ENCODE measurements around the gene ANKRD65.
A peak's percentile ranks its signal among the peaks of the same experiment; 100 is the strongest.

ANKRD65 gene

GRCh38 chr1:1442069-1442770 lies 21.1 kb upstream of the ANKRD65 start:
- H3K4me3 ChIP-seq (ENCODE audit: low read length) = no peak overlapping the region
- TF ChIP-seq, protein P1, sequence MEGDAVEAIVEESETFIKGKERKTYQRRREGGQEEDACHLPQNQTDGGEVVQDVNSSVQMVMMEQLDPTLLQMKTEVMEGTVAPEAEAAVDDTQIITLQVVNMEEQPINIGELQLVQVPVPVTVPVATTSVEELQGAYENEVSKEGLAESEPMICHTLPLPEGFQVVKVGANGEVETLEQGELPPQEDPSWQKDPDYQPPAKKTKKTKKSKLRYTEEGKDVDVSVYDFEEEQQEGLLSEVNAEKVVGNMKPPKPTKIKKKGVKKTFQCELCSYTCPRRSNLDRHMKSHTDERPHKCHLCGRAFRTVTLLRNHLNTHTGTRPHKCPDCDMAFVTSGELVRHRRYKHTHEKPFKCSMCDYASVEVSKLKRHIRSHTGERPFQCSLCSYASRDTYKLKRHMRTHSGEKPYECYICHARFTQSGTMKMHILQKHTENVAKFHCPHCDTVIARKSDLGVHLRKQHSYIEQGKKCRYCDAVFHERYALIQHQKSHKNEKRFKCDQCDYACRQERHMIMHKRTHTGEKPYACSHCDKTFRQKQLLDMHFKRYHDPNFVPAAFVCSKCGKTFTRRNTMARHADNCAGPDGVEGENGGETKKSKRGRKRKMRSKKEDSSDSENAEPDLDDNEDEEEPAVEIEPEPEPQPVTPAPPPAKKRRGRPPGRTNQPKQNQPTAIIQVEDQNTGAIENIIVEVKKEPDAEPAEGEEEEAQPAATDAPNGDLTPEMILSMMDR (IDR thresholded peaks at IDR 0.05; ENCODE audit: insufficient read depth, low read depth, low read length, missing control alignments) = no peak
- no peak for DNase-seq (ENCODE audit: low read depth)

GRCh38 chr1:1441002-1441888 lies 20.2 kb upstream of the ANKRD65 start:
- TF ChIP-seq, protein P1 (IDR thresholded peaks at IDR 0.05; ENCODE audit: insufficient read depth, low read depth, low read length, missing control alignments) = peak; percentile 93
- DNase-seq (ENCODE audit: low read depth) = no peak
- H3K4me3 ChIP-seq (ENCODE audit: low read length) = no peak overlapping the region

- no peak overlapping the region for H3K4me3 ChIP-seq (ENCODE audit: low read length)
- TF ChIP-seq, protein P1 (IDR thresholded peaks at IDR 0.05; ENCODE audit: insufficient read depth, low read depth, low read length, missing control alignments) = no peak
- no peak for DNase-seq (ENCODE audit: low read depth)
Measured at GRCh38 chr1:1440262-1441001, 19.4 kb upstream of the ANKRD65 start.

GRCh38 chr1:1439546-1440261 lies 18.6 kb upstream of the ANKRD65 start:
- DNase-seq (ENCODE audit: low read depth) = no peak
- TF ChIP-seq, protein P1 (IDR thresholded peaks at IDR 0.05; ENCODE audit: insufficient read depth, low read depth, low read length, missing control alignments) = no peak
- H3K4me3 ChIP-seq (ENCODE audit: low read length) = no peak overlapping the region

DNA sequence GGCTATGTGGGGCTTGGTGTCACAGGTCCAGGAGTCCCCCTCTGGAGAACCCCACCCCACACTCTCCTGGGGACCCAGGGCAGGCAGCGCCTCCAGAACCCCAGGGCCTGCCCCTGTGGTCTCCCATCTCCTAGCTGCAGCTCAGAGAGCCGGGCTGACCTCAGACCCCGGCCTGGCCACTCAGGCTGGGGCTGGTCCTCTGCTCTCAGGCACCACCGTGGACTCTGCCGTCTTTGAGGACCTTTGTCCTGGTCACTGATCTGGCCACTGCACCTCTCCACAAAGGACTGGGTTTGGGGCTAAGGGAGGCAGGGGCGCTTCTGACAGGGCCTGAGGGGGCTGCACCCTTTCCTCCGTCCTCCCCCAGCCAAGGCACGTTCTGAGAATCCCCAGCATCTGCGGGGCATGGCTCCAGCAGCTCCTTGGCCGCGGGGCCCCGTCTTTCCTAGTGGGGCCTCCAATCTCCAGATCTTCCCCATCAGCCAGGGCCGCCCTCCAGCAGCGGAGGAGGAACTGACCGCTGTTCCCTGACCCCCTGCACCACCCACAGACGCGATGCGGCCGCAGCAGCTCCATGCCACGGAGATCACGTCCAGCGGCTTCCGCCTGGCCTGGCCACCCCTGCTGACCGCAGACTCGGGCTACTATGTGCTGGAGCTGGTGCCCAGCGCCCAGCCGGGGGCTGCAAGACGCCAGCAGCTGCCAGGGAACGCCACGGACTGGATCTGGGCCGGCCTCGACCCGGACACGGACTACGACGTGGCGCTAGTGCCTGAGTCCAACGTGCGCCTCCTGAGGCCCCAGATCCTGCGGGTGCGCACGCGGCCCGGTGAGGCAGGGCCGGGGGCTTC lies 17.7 kb upstream of the ANKRD65 start:
- TF ChIP-seq, protein P1 (IDR thresholded peaks at IDR 0.05; ENCODE audit: insufficient read depth, low read depth, low read length, missing control alignments) = no peak
- DNase-seq (ENCODE audit: low read depth) = no peak
- no peak overlapping the region for H3K4me3 ChIP-seq (ENCODE audit: low read length)
